ENCODE results near the gene SLC22A14. TPM values are rescaled to one million over a fixed set of nuclear protein-coding genes. Genes with fewer than 3 reads are reported as not detected.

SLC22A14 gene
- total RNA-seq, 1 donor from 2014 or later = under 0.01 TPM

GRCh38 chr3:38268522-38268921 lies 13.6 kb upstream of the SLC22A14 start:
- Histone ChIP-seq H3K36me3 (ENCODE audit: control insufficient read depth in 3 of 3, insufficient read depth in 3 of 3, low read length in 3 of 3) (no peaks in the 10 kb centered on the region), H3K27me3 (ENCODE audit: control insufficient read depth in 3 of 3, insufficient read depth in 3 of 3, low read length in 3 of 3) (no peaks in the 10 kb centered on the region), H3K4me3 (ENCODE audit: low read length in 3 of 3) (no peak overlapping the region), H3K27ac (ENCODE audit: low read depth, low read length) (no peak overlapping the region), H3K9me3 (ENCODE audit: control insufficient read depth in 3 of 3, low read length in 3 of 3) (no peaks in the 10 kb centered on the region), H3K4me1 (ENCODE audit: control insufficient read depth in 3 of 3, insufficient read depth in 3 of 3, low read length in 3 of 3) (peaks cover 10 to 24% (median 21%) of the 10 kb centered on the region in 3 donors), H3K9ac (ENCODE audit: low read depth in 1 of 3, low read length in 3 of 3) (no peak overlapping the region)

- Histone ChIP-seq H3K27me3 (ENCODE audit: control insufficient read depth in 3 of 3, insufficient read depth in 3 of 3, low read length in 3 of 3) (no peaks in the 10 kb centered on the region), H3K4me3 (ENCODE audit: low read length in 3 of 3) (no peak overlapping the region), H3K4me1 (ENCODE audit: control insufficient read depth in 3 of 3, insufficient read depth in 3 of 3, low read length in 3 of 3) (peaks cover 0 to 6% (median 4%) of the 10 kb centered on the region in 3 donors), H3K9me3 (ENCODE audit: control insufficient read depth in 3 of 3, low read length in 3 of 3) (no peaks in the 10 kb centered on the region), H3K36me3 (ENCODE audit: control insufficient read depth in 3 of 3, insufficient read depth in 3 of 3, low read length in 3 of 3) (peaks cover 0 to 5% (median 5%) of the 10 kb centered on the region in 3 donors), H3K9ac (ENCODE audit: low read depth in 1 of 3, low read length in 3 of 3) (no peak overlapping the region), H3K27ac (ENCODE audit: low read depth, low read length) (no peak overlapping the region)
Measured at GRCh38 chr3:38270606-38271005, 11.5 kb upstream of the SLC22A14 start.

GRCh38 chr3:38271553-38271952 lies 10.5 kb upstream of the SLC22A14 start:
- Histone ChIP-seq H3K9me3 (ENCODE audit: control insufficient read depth in 3 of 3, low read length in 3 of 3) (no peaks in the 10 kb centered on the region), H3K4me1 (ENCODE audit: control insufficient read depth in 3 of 3, insufficient read depth in 3 of 3, low read length in 3 of 3) (no peaks in the 10 kb centered on the region), H3K36me3 (ENCODE audit: control insufficient read depth in 3 of 3, insufficient read depth in 3 of 3, low read length in 3 of 3) (peaks cover 0 to 9% (median 5%) of the 10 kb centered on the region in 3 donors), H3K9ac (ENCODE audit: low read depth in 1 of 3, low read length in 3 of 3) (no peak overlapping the region), H3K27ac (ENCODE audit: low read depth, low read length) (no peak overlapping the region), H3K4me3 (ENCODE audit: low read length in 3 of 3) (no peak overlapping the region), H3K27me3 (ENCODE audit: control insufficient read depth in 3 of 3, insufficient read depth in 3 of 3, low read length in 3 of 3) (no peaks in the 10 kb centered on the region)

DNA sequence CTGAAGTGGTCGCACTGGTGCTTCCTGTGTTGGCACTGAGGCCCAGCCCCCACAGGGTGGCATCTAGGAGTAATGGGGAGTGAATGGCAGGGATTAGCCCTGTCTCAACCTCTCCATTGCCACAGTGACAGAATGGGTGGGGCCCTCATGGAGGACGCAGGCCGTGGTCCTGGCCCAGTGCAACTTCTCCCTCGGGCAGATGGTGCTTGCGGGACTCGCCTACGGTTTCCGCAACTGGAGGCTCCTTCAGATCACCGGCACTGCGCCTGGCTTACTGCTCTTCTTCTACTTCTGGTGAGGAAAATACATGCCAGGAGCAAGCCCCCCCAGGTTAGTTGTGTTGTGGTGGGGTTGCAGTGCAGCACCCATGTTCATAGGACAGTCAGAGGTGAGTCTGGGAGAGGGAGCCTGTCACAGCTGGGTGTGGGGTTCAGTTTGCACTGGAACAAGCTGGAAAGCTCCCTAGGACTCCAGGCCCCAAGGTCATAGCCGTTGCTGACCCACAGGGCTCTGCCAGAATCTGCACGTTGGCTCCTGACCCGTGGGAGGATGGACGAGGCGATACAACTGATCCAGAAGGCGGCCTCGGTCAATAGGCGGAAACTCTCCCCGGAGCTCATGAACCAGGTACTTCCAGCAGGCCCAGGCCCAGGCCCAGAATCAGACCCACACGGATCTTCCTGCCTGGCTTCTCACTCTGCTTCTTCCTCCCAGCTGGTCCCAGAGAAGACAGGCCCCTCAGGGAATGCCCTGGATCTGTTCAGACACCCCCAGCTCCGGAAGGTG lies 7.0 kb upstream of the SLC22A14 start:
- Histone ChIP-seq H3K9me3 (ENCODE audit: control insufficient read depth in 3 of 3, low read length in 3 of 3) (no peaks in the 10 kb centered on the region), H3K27ac (ENCODE audit: low read depth, low read length) (no peak overlapping the region), H3K4me3 (ENCODE audit: low read length in 3 of 3) (no peak overlapping the region), H3K36me3 (ENCODE audit: control insufficient read depth in 3 of 3, insufficient read depth in 3 of 3, low read length in 3 of 3) (peaks cover 3 to 9% (median 8%) of the 10 kb centered on the region in 3 donors), H3K4me1 (ENCODE audit: control insufficient read depth in 3 of 3, insufficient read depth in 3 of 3, low read length in 3 of 3) (no peaks in the 10 kb centered on the region), H3K9ac (ENCODE audit: low read depth in 1 of 3, low read length in 3 of 3) (no peak overlapping the region), H3K27me3 (ENCODE audit: control insufficient read depth in 3 of 3, insufficient read depth in 3 of 3, low read length in 3 of 3) (no peaks in the 10 kb centered on the region)

DNA sequence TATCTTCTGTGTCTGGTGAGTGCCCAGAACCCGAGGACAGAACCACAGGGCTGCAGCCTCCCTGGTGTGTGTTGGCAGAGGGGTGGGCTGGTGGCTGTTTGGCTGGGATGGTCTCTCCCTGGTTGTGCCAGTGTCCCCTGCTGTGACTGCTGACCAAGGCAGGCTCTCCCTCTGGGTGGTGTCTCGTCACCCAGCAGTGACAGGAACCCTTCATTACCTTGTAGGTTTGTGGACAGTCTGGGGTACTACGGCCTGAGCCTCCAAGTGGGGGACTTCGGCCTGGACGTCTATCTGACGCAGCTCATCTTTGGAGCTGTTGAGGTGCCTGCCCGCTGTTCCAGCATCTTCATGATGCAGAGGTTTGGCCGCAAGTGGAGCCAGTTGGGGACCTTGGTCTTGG lies 6.4 kb upstream of the SLC22A14 start:
- Histone ChIP-seq H3K9me3 (ENCODE audit: control insufficient read depth in 3 of 3, low read length in 3 of 3) (no peaks in the 10 kb centered on the region), H3K36me3 (ENCODE audit: control insufficient read depth in 3 of 3, insufficient read depth in 3 of 3, low read length in 3 of 3) (peaks cover 3 to 9% (median 8%) of the 10 kb centered on the region in 3 donors), H3K27ac (ENCODE audit: low read depth, low read length) (no peak overlapping the region), H3K9ac (ENCODE audit: low read depth in 1 of 3, low read length in 3 of 3) (no peak overlapping the region), H3K4me1 (ENCODE audit: control insufficient read depth in 3 of 3, insufficient read depth in 3 of 3, low read length in 3 of 3) (no peaks in the 10 kb centered on the region), H3K4me3 (ENCODE audit: low read length in 3 of 3) (no peak overlapping the region), H3K27me3 (ENCODE audit: control insufficient read depth in 3 of 3, insufficient read depth in 3 of 3, low read length in 3 of 3) (no peaks in the 10 kb centered on the region)

GRCh38 chr3:38276081-38276916 lies 5.8 kb upstream of the SLC22A14 start:
- no peak overlapping the region for H3K9ac ChIP-seq (ENCODE audit: low read depth in 1 of 3, low read length in 3 of 3)
- no peaks in the 10 kb centered on the region for H3K4me1 ChIP-seq (ENCODE audit: control insufficient read depth in 3 of 3, insufficient read depth in 3 of 3, low read length in 3 of 3)
- no peak overlapping the region for H3K27ac ChIP-seq (ENCODE audit: low read depth, low read length)
- H3K27me3 ChIP-seq (ENCODE audit: control insufficient read depth in 3 of 3, insufficient read depth in 3 of 3, low read length in 3 of 3) = no peaks in the 10 kb centered on the region
- no peaks in the 10 kb centered on the region for H3K9me3 ChIP-seq (ENCODE audit: control insufficient read depth in 3 of 3, low read length in 3 of 3)
- H3K4me3 ChIP-seq (ENCODE audit: low read length in 3 of 3) = no peak overlapping the region
- peaks cover 3 to 9% (median 8%) of the 10 kb centered on the region in 3 donors for H3K36me3 ChIP-seq (ENCODE audit: control insufficient read depth in 3 of 3, insufficient read depth in 3 of 3, low read length in 3 of 3)

GRCh38 chr3:38276917-38277630 lies 5.0 kb upstream of the SLC22A14 start:
- H3K9me3 ChIP-seq (ENCODE audit: control insufficient read depth in 3 of 3, low read length in 3 of 3) = no peaks in the 10 kb centered on the region
- H3K27me3 ChIP-seq (ENCODE audit: control insufficient read depth in 3 of 3, insufficient read depth in 3 of 3, low read length in 3 of 3) = no peaks in the 10 kb centered on the region
- no peak overlapping the region for H3K4me3 ChIP-seq (ENCODE audit: low read length in 3 of 3)
- H3K36me3 ChIP-seq (ENCODE audit: control insufficient read depth in 3 of 3, insufficient read depth in 3 of 3, low read length in 3 of 3) = peaks cover 3 to 9% (median 8%) of the 10 kb centered on the region in 3 donors
- H3K27ac ChIP-seq (ENCODE audit: low read depth, low read length) = no peak overlapping the region
- no peak overlapping the region for H3K9ac ChIP-seq (ENCODE audit: low read depth in 1 of 3, low read length in 3 of 3)
- H3K4me1 ChIP-seq (ENCODE audit: control insufficient read depth in 3 of 3, insufficient read depth in 3 of 3, low read length in 3 of 3) = no peaks in the 10 kb centered on the region

GRCh38 chr3:38278841-38279240 lies 3.3 kb upstream of the SLC22A14 start:
- H3K4me1 ChIP-seq (ENCODE audit: control insufficient read depth in 3 of 3, insufficient read depth in 3 of 3, low read length in 3 of 3) = no peaks in the 10 kb centered on the region
- no peaks in the 10 kb centered on the region for H3K9me3 ChIP-seq (ENCODE audit: control insufficient read depth in 3 of 3, low read length in 3 of 3)
- no peak overlapping the region for H3K4me3 ChIP-seq (ENCODE audit: low read length in 3 of 3)
- no peak overlapping the region for H3K9ac ChIP-seq (ENCODE audit: low read depth in 1 of 3, low read length in 3 of 3)
- H3K36me3 ChIP-seq (ENCODE audit: control insufficient read depth in 3 of 3, insufficient read depth in 3 of 3, low read length in 3 of 3) = peaks cover 3 to 9% (median 8%) of the 10 kb centered on the region in 3 donors
- H3K27ac ChIP-seq (ENCODE audit: low read depth, low read length) = no peak overlapping the region
- no peaks in the 10 kb centered on the region for H3K27me3 ChIP-seq (ENCODE audit: control insufficient read depth in 3 of 3, insufficient read depth in 3 of 3, low read length in 3 of 3)

DNA sequence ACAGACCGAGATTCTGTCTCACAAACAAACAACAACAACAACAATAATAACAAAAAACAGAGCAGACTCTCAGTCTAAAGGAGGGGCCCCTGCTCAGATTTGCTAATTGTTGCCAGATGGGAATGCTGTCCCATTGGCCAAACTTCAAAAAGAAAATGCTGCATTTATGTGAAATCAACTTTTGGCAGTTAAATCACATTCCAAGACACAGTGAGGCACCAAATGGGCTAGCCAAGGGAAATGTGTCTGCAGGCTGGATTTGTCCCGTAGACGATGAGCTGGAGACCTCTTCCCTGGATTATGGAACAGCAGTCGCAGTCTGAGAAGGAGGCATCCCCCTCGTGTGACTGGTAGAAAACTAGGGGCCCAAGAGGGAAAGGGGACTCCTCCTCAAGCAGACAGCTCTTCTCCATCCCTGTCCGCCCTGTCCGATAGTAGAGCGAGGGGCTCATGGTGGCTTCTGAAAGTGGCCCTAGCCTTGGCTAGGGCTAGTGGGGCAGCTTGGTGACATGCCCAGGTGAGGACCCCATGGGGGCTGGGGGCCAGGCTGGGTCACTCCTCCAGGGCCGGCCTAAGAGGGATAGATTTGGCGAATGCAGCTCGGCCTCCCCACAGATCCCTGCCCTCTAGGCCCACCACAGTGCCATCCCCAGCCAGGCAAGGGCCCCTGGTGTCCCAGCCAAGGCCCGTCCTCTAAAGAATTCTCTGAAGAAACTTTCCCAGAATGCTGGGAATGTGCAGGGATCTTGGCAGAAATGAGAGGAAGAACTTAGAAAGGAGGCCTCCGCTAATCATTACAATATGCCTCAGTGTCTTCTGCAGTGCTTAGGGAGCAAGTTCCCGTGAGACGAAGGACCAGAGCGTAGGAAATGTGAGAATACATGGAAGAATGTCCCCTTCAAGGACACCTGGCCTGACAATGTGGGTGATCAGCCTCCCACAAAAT lies 2.0 kb downstream of the SLC22A14 start:
- no peak overlapping the region for H3K27ac ChIP-seq (ENCODE audit: low read depth, low read length)
- no peaks in the 10 kb centered on the region for H3K9me3 ChIP-seq (ENCODE audit: control insufficient read depth in 3 of 3, low read length in 3 of 3)
- H3K4me1 ChIP-seq (ENCODE audit: control insufficient read depth in 3 of 3, insufficient read depth in 3 of 3, low read length in 3 of 3) = no peaks in the 10 kb centered on the region
- no peak overlapping the region for H3K4me3 ChIP-seq (ENCODE audit: low read length in 3 of 3)
- H3K9ac ChIP-seq (ENCODE audit: low read depth in 1 of 3, low read length in 3 of 3) = no peak overlapping the region
- peaks cover 0 to 3% (median 0%) of the 10 kb centered on the region in 3 donors for H3K36me3 ChIP-seq (ENCODE audit: control insufficient read depth in 3 of 3, insufficient read depth in 3 of 3, low read length in 3 of 3)
- no peaks in the 10 kb centered on the region for H3K27me3 ChIP-seq (ENCODE audit: control insufficient read depth in 3 of 3, insufficient read depth in 3 of 3, low read length in 3 of 3)
